Loucy (cell line): ENCODE measurements around the gene WLS.

Experiments
- H2AFZ ChIP-seq: fragments of 200-600 bp; sonication (generic); 2 replicates; pipeline ENCODE4 v1.6.0; 2016; ENCODE audit warnings: antibody characterized with exemption, mild to moderate bottlenecking, low read length, moderate library complexity
- H3F3A ChIP-seq: fragments of 200-600 bp; 2 replicates; pipeline ENCODE4 v1.6.0; 2016; ENCODE audit warnings: antibody characterized with exemption, low read depth, mild to moderate bottlenecking
- H3K27me3 ChIP-seq: fragments of 200-600 bp; sonication (generic); 2 replicates; pipeline ENCODE4 v1.6.1; 2014; ENCODE audit warnings: low read length, mild to moderate bottlenecking; ENCODE audit not compliant: insufficient read depth, poor library complexity, severe bottlenecking
- H3K36me3 ChIP-seq: fragments of 200-600 bp; sonication (generic); 2 replicates; pipeline ENCODE4 v1.6.1; 2016; ENCODE audit warnings: low read length; ENCODE audit not compliant: insufficient read depth
- H3K4me1 ChIP-seq: fragments of 200-600 bp; sonication (generic); 2 replicates; pipeline ENCODE4 v1.5.1; 2014; ENCODE audit warnings: low read length, mild to moderate bottlenecking; ENCODE audit not compliant: insufficient read depth, poor library complexity, severe bottlenecking
- H3K4me2 ChIP-seq: fragments of 200-600 bp; sonication (generic); 2 replicates; pipeline ENCODE4 v1.6.0; 2014; ENCODE audit warnings: antibody characterized with exemption, low read length, low read depth, mild to moderate bottlenecking; ENCODE audit not compliant: poor library complexity, severe bottlenecking
- H3K4me3 ChIP-seq: fragments of 200-600 bp; sonication (generic); 2 replicates; pipeline ENCODE4 v1.5.1; 2014; ENCODE audit warnings: low read length, mild to moderate bottlenecking, mixed read lengths; ENCODE audit not compliant: poor library complexity, severe bottlenecking
- H3K79me2 ChIP-seq: fragments of 200-600 bp; sonication (generic); 2 replicates; pipeline ENCODE4 v1.6.1; 2014; ENCODE audit warnings: low read length; ENCODE audit not compliant: insufficient read depth
- H3K9ac ChIP-seq: fragments of 200-600 bp; sonication (generic); 2 replicates; pipeline ENCODE4 v1.6.0; 2014; ENCODE audit warnings: mild to moderate bottlenecking, low read depth, low read length, moderate library complexity; ENCODE audit not compliant: poor library complexity, severe bottlenecking
- H3K9me2 ChIP-seq: fragments of 200-600 bp; sonication (generic); replicated peaks from 2 replicates; pipeline ENCODE4 v1.6.1; 2016; ENCODE audit warnings: low read depth, low read length, mixed read lengths
- H3K9me3 ChIP-seq: fragments of 200-600 bp; sonication (generic); 2 replicates; pipeline ENCODE4 v1.6.1; 2014; ENCODE audit warnings: mild to moderate bottlenecking, antibody characterized with exemption, low read length, low read depth; ENCODE audit not compliant: insufficient read depth
- H4K20me1 ChIP-seq: fragments of 200-600 bp; sonication (generic); 2 replicates; pipeline ENCODE4 v1.6.0; 2014; ENCODE audit warnings: antibody characterized with exemption, low read length, mild to moderate bottlenecking; ENCODE audit not compliant: insufficient read depth, poor library complexity, severe bottlenecking
- CTCF ChIP-seq: fragments of 200-600 bp; sonication (generic); conservative IDR thresholded peaks from 2 replicates; pipeline ENCODE4 v1.5.1; 2014; ENCODE audit warnings: mild to moderate bottlenecking, antibody characterized with exemption, low read length
- EZH2phosphoT487 ChIP-seq: fragments of 200-600 bp; IDR thresholded peaks from 2 replicates; pipeline ENCODE4 v1.6.1; 2018; ENCODE audit warnings: antibody characterized with exemption, mild to moderate bottlenecking, moderate library complexity, borderline replicate concordance

Gene WLS

GRCh38 chr1:68144856-68145255 is 87.5 kb downstream of the WLS start:
- no peaks in the 10 kb centered on the region for H3K27me3 ChIP-seq
- TF ChIP-seq CTCF, result no peak
- TF ChIP-seq EZH2phosphoT487, result no peak
- no peak overlapping the region for H3K4me2 ChIP-seq
- H4K20me1 ChIP-seq, result no peaks in the 10 kb centered on the region
- no peaks in the 10 kb centered on the region for H3K9me2 ChIP-seq
- no peaks in the 10 kb centered on the region for H3K9me3 ChIP-seq
- H2AFZ ChIP-seq, result no peak overlapping the region
- H3K4me3 ChIP-seq, result no peak overlapping the region
- no peaks in the 10 kb centered on the region for H3K79me2 ChIP-seq
- no peaks in the 10 kb centered on the region for H3K36me3 ChIP-seq
- H3K4me1 ChIP-seq, result no peaks in the 10 kb centered on the region
- H3K9ac ChIP-seq, result no peak overlapping the region
- H3F3A ChIP-seq, result no peaks in the 10 kb centered on the region

- H3K27me3 ChIP-seq, result no peaks in the 10 kb centered on the region
- TF ChIP-seq CTCF, result no peak
- TF ChIP-seq EZH2phosphoT487, result no peak
- no peaks in the 10 kb centered on the region for H3F3A ChIP-seq
- no peaks in the 10 kb centered on the region for H4K20me1 ChIP-seq
- H3K4me2 ChIP-seq, result no peak overlapping the region
- H3K9me3 ChIP-seq, result no peaks in the 10 kb centered on the region
- no peaks in the 10 kb centered on the region for H3K36me3 ChIP-seq
- no peak overlapping the region for H2AFZ ChIP-seq
- no peak overlapping the region for H3K4me3 ChIP-seq
- no peaks in the 10 kb centered on the region for H3K4me1 ChIP-seq
- H3K79me2 ChIP-seq, result no peaks in the 10 kb centered on the region
- H3K9ac ChIP-seq, result no peak overlapping the region
- H3K9me2 ChIP-seq, result no peaks in the 10 kb centered on the region
Observed at GRCh38 chr1:68143633-68144032, 88.7 kb downstream of the WLS start.

- Histone ChIP-seq H3K4me3 (no peak overlapping the region), H2AFZ (no peak overlapping the region), H3K79me2 (no peaks in the 10 kb centered on the region), H3K27me3 (no peaks in the 10 kb centered on the region), H3K9ac (no peak overlapping the region), H3K4me2 (no peak overlapping the region), H3K4me1 (no peaks in the 10 kb centered on the region), H4K20me1 (no peaks in the 10 kb centered on the region), H3K9me3 (no peaks in the 10 kb centered on the region), H3K9me2 (no peaks in the 10 kb centered on the region), H3F3A (no peaks in the 10 kb centered on the region), H3K36me3 (no peaks in the 10 kb centered on the region)
- TF ChIP-seq EZH2phosphoT487, result no peak
- no peak for TF ChIP-seq CTCF
Observed at GRCh38 chr1:68142461-68142860, 89.9 kb downstream of the WLS start.
